GM18907 (cell line): Measurements from ENCODE around the gene WNT9A.

Experiments used
- ATAC-seq: cut with Tn5 transposase; IDR thresholded peaks from one replicate; pipeline ENCODE4 v1.9.1; 2021; ENCODE audit warnings: mild to moderate bottlenecking, moderate library complexity; ENCODE audit not compliant: unreplicated experiment

WNT9A gene

GRCh38 chr1:227954163-227954850 is 6.6 kb upstream of the WNT9A start:
- ATAC-seq: no peak

GRCh38 chr1:227953022-227953412 is 5.3 kb upstream of the WNT9A start:
- ATAC-seq: no peak

GRCh38 chr1:227952374-227953021 is 4.8 kb upstream of the WNT9A start:
- no peak for ATAC-seq

GRCh38 chr1:227951624-227952373 is 4.1 kb upstream of the WNT9A start:
- no peak for ATAC-seq

GRCh38 chr1:227950735-227951346 is 3.1 kb upstream of the WNT9A start:
- no peak for ATAC-seq

GRCh38 chr1:227949954-227950734 is 2.4 kb upstream of the WNT9A start:
- ATAC-seq: no peak

- no peak for ATAC-seq
These were observed 1.7 kb upstream of the WNT9A start for GRCh38 chr1:227949341-227949921.

GRCh38 chr1:227948493-227949260 is 945 bp upstream of the WNT9A start:
- ATAC-seq: no peak

- no peak for ATAC-seq
These were observed 401 bp downstream of the WNT9A start for GRCh38 chr1:227947386-227947675.

- peak; percentile 73 for ATAC-seq
These were observed 927 bp downstream of the WNT9A start for GRCh38 chr1:227946624-227947385.

GRCh38 chr1:227945891-227946623 is 1.7 kb downstream of the WNT9A start:
- ATAC-seq: peak; percentile 36

- no peak for ATAC-seq
These were observed 2.5 kb downstream of the WNT9A start for GRCh38 chr1:227944931-227945890.

- no peak for ATAC-seq
These were observed 3.4 kb downstream of the WNT9A start for GRCh38 chr1:227944090-227944930.

GRCh38 chr1:227943381-227944089 is 4.2 kb downstream of the WNT9A start:
- ATAC-seq: no peak

GRCh38 chr1:227942716-227943261 is 4.9 kb downstream of the WNT9A start:
- no peak for ATAC-seq
